GM15510 (cell line): Measurements from ENCODE around the gene LRBA.

Experiments
- POLR2A ChIP-seq: IDR thresholded peaks from 3 replicates; pipeline ENCODE4 v1.6.1; 2011; ENCODE audit warnings: borderline replicate concordance; ENCODE audit not compliant: insufficient read length; ENCODE audit errors: extremely low read depth

The LRBA gene

DNA sequence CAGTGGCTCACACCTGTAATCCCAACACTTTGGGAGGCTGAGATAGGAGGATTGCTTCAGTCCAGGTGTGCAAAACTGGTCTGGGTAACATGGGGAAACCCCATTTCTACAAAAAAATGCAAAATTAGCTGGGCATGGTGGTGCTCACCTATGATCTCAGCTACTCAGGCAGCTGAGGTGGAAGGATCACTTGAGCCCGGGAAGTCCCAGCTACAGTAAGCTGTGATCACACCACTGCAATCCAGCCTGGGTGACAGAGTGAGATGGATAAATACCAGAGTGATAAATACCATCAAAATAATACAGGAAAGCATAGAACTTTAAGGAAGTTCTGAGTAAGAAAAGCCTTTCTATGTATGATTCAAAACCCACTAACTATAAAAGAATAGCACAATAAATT, 52.8 kb downstream of the LRBA start:
- TF ChIP-seq POLR2A = no peak

DNA sequence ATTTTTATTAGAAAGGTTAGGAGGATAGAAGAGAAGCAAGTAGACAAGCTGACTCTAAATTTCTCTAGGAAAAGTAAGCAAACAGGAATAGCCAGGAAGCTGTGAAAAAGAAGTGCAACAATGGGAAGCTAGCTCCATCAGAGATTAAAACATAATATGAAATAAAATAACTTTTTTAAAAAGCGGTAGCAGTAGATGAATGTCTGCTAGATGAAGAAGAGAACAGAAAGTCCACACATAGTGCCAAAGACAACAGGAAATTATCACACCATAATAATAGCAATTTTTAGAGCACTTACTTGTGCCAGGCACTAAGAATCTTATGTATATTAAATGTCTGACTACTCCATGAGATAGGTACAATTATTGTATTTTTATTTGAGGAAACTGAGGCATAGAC, 53.5 kb downstream of the LRBA start:
- no peak for TF ChIP-seq POLR2A

DNA sequence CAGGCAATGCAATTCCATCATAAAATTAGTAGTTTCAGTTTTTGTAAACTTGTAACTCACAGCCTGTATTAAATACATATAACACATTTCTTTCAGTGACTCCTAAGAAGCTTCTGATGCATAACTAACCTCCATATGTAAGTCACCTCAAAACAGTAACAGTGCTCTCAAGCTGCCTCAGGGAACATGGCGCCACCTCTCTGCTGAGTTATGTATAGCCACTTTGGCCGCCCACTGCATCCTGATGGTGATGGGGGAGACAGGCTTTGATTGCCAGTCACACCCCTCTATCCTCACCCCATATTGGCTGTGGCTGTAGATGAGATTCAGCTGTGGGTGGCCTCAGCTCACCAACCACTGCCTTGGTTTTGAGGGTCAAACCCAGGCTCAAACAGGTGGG, 54.3 kb downstream of the LRBA start:
- no peak for TF ChIP-seq POLR2A

DNA sequence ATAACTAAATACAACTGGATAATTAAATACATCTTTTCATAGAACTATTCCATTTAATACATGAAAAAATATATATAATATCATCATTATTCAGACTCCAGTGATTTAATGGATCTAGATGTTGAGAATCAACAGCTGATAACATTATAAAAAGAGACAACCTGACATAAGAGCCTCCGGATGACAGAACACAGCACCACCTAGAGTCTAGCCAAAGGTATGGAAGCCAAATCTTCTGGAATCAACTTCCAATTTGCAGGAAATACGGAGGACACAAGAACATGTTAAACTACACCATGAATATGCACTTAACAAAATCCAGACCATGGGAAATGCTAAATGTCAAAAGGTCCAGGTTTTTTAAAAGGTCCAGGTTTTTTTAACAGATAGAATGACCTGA, 55.0 kb downstream of the LRBA start:
- TF ChIP-seq POLR2A = no peak

DNA sequence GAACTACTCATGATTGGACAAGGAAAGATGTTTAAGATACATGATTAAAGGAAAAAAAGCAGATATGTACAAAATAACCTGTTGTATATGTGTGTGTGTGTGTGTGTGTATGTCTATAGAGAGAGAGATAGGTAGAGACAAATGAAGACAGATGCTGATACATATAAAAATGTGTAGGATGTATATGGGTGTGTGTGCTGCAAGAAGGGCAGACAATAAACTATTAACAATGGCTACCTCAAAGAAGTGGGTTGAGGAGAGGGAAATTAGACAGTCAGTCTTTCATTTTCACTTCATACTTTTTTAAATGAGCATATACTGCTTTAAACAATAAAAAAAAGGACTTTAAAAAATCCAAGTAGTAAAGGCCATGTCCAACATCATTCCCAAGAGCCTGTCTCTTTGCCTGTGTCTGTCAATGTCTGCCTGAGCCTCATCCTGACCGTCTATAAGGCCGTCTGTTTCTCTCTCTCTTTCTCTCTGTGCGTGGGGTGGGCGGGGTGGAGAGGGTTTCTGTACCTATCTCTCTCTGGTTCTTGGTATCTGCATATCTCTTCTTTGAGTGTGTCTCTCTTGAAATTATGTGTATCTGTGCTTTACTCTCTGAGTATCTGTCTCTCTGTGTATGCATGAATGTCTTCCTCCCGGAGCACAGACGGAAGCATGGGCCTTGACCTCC, 62.8 kb downstream of the LRBA start:
- no peak for TF ChIP-seq POLR2A

DNA sequence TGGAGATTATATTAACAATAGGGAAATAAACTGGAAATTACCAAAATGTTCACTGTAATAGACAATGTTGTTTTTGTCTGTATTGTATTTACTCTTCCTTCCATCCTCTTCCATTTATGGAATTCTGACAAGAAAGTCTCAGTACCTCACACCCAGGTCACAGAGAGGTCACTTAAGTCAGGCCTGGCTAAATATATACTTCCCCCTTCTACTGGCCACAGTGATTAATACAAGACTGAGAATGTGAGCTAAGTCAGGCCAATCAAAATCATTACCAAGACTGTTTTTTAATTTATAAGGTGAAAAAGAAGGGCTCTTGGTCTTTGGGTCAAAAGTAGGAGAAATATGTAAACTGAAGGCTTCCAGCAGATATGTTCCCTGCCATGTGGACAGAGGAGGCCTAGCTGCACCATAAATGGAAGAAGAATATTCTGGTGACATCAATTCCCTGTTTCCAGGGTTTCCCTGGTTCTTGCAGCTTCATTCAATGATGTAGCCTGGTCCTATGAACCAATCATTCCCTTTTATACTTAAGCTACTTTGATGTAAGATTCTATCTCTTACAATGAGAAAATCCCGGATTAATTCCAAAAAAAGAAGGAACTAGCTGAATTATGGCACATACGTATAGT, 64.3 kb downstream of the LRBA start:
- no peak for TF ChIP-seq POLR2A

DNA sequence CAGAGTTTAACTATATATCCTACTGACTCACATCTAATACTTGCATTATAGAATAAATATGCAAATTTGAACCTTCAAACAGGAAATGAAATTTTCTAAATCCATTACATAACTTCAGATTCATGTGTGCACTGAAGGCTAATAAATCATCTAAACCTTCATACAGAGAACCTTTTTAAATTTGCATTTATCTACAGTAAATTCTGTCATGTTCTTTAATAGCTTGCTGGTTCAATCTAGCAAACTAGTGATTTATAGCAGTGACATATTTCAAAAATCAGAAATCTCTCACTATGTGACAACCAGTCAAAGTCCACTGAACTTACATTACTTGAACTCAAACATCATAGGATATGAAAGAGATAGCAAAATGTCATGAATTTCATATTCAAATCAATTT, 65.1 kb downstream of the LRBA start:
- TF ChIP-seq POLR2A = no peak

DNA sequence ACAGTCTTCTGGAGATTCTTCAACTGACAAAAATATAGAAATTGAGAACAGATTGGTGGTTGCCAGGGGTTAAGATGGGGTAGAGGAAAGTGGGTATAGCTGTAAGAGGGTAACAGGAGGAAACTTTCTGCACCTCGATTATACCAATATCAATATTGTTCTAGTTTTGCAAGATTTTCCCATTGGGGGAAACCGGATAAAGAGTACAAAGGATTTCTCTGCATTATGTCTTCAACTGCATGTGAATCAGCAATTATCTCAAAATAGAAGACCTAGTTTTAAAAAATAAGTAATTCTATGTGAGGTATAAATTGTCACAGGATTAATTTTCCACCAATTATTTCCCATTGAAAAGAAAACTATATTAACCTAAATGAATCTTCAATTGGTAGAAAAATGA, 65.7 kb downstream of the LRBA start:
- TF ChIP-seq POLR2A = no peak

DNA sequence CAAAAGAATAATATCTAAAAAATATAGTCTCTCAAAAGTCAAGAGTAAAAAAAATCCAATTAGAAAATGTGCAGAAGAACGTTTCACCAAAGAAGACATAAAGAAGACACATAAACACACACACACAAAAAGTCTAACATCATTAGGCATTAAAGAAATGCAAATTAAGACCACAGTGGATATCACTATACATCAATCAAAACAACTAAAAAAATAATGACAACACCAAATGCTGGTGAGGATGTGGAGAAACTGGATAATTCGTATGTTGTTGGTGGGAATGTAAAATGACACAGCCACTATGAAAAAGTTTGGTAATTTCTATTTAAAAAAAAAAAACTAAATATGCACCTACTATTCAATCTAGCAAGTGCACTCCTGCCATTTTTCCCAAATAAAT, 66.4 kb downstream of the LRBA start:
- TF ChIP-seq POLR2A = no peak

DNA sequence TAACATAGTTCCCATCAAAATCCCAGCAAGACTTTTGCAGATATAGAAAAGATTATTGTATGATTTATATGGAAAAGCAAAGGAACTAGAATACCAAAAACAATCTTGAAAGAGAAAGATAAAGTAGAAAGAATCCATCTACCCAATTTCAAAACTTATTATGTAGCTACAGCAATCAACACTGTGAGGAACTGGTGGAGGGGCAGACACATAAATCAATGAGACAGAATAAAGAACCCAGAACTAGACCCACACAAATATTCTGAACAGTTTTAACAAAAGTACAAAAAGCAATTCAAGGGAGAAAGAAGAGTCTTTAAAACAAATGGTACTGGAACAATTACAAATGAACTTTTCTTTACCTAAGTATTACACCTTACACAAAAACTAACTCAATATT, 67.0 kb downstream of the LRBA start:
- no peak for TF ChIP-seq POLR2A

DNA sequence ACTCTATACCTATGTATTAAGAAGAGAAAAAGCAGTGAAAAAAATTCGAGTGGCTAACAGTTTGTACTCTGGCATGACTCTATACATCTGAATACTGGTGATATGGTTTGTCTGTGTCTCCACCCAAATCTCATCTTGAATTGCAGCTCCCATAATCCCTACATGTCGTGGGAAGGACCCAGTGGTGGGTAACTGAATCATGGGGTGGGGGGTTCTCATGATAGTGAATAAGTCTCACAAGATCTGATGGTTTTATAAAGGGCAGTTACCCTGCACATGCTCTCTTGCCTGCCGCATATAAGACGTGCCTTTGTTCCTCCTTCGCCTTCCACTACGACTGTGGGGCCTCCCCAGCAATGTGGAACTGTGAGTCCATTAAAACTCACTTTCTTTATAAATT, 70.4 kb downstream of the LRBA start:
- TF ChIP-seq POLR2A = no peak

DNA sequence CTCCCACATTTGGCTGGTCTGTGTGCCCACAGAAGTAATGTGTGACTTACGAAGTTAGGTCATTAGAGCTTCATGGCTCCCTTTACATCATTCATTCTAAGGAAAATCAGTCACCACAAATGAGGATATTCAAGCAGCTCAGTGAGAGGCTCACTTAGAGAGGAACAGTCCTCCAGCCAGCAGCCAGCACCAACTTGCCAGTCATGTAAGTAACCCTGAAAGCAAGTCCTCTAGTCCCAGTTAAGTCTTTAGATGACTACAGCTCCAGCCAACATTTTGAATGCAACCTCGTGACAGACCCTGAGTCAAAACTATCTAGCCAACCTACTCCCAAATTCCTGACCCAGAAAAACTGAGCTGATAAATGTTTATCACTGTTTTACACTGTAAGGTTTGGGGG, 71.3 kb downstream of the LRBA start:
- TF ChIP-seq POLR2A = no peak

DNA sequence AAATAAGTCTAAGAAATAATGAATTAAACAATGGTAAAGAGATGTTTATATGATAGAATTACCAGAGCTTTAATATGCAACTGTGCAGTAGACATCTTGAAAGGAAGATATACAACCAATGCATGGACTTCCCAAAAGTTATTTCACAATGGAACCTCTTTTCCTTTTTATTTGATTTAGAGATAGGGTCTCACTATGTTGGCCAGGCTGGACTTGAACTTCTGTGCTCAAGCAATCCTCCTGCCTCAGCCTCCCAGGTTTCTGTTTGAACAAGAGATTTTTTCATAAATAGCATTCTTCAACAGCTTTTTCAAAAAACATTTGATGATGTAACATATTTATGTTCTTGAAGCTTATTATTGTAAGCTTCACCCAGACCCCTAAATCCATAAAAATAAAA, 72.0 kb downstream of the LRBA start:
- no peak for TF ChIP-seq POLR2A

DNA sequence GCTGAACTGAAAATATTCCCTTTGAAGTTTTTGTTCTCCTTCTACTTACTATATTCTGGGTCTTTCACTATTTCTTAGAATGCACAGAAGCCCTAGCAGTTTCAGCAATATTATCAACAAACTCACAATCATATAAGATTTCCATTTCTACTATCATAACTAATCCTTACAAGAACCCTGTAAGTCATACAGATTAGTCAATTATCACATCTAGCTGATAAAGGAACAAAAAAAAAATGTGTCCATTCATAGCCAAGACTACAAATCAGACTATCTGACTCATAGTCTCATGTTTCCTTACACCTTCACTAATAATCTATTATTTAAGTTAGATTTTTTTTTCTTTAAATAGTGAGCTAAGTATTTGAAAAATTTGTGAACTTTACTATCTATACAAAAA, 72.5 kb downstream of the LRBA start:
- no peak for TF ChIP-seq POLR2A

DNA sequence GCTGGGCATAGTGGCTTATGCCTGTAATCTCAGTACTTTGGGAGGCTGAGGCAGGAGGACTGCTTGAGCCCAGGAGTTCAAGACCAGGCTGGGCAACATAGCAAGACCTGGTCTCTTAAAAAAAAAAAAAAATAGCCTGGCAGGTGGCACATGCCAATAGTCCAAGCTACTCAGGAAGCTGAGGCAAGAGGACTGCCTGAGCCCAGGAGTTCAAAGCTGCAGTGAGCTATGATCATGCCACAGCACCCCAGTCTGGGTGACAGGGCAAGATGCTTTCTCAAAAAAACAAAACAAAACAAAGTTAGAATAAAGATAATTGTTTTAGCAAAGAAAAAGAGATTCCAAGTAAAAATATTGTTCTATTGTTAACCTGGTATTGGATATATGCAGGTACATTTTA, 75.0 kb downstream of the LRBA start:
- no peak for TF ChIP-seq POLR2A

DNA sequence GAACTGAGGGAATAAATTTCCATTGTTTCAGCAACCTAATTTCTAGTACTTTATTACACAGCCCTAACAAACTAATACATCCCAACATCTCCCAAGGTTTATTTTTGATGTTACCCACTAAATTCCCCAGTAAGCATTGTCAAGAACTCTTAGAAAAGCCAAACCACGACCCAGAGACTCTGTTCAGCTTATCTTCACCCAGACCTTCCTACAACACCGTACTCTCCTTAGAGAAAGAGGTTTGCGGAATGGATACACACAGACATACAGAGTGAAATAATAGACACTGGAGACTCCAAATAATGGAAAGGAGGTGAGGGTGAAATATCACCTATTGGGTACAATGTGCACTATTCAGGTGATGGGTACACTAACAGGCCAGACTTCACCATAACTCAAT, 75.6 kb downstream of the LRBA start:
- no peak for TF ChIP-seq POLR2A

DNA sequence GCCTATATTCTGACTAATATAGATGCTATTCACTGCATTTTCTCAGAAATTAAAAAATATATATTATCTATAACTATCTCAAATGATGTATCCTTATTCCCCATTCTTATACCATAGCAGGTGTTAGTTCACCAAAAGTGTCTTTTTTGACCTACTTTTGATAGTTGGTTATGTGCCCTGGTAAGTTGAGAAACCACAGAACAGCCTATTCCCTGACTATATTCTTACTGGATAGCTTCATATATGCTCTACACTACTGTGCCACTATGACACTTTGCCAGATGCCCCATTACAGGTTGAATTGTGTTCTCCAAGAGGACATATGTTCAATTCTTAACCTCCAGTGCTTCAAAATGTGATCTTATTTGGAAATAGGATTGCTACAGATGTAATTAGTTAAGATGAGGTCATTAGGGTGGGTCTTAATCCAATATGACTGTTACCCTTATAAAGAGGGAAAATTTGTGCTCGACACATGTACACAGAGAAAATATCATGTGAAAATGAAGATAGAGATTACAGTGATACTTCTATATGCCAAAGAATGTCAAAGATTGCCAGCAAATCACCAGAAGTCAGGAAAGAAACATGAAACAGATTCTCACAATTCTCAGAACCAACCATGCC, 76.1 kb downstream of the LRBA start:
- no peak for TF ChIP-seq POLR2A

DNA sequence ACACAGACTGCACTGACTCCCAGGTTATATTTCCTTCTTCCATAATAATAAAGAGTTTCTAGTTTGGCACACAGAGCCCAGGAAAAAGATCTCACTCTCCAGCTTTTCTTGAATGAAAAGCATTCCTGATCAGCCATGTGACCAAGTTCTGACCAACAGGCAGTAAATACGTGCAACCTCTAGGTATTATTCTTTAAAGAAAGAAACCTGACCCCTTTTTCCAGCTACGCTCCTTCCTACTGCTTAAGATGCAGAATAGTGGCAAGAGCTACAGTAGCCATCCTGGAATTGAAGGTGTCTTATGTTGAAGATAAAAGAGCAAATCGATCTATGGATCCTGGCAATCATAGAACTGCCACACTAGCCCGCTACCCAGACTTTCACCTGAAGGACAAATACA, 76.7 kb downstream of the LRBA start:
- no peak for TF ChIP-seq POLR2A

DNA sequence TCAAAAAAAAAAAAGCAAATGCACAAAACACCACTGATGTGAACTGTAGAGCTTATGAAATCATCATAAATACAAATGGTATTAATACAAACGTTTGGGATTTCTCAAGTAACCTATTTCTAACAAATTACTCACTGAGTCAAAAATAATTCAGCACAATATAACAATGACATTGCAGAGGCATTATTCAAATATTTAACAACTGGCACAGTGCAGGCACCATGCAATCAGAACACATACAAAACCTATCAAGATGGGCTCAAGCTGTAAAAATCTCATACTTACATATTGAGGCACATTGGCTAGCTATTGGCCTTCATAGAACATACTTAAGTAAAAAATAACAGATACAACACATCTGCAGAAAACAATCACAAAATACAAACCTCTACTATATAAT, 81.1 kb downstream of the LRBA start:
- no peak for TF ChIP-seq POLR2A
